GM23338 (cell line): ENCODE measurements around the gene ZMPSTE24.

Source experiments
- CTCF ChIP-seq, 2 experiments: fragments of 200-600 bp in 1 of 2; sonication (generic) in 1 of 2; conservative IDR thresholded peaks; 2 replicates each; pipeline versions ENCODE4 v1.5.1 to v1.6.1; 2016 to 2017; ENCODE audit warnings: antibody characterized with exemption in 2 of 2, low read depth in 2 of 2, mild to moderate bottlenecking in 2 of 2, moderate library complexity in 1 of 2
- EZH2 ChIP-seq: fragments of 200-600 bp; sonication (generic); IDR thresholded peaks from one replicate; pipeline ENCODE4 v1.8.0; 2017; ENCODE audit warnings: antibody characterized with exemption, mild to moderate bottlenecking, low read depth; ENCODE audit not compliant: unreplicated experiment
- POLR2AphosphoS5 ChIP-seq: IDR thresholded peaks from 2 replicates; pipeline ENCODE4 v1.6.1; 2016; ENCODE audit warnings: antibody characterized with exemption, low read depth
- STAT1 ChIP-seq: IDR thresholded peaks from one replicate; pipeline ENCODE4 v1.6.1; 2016; ENCODE audit warnings: antibody characterized with exemption; ENCODE audit not compliant: unreplicated experiment
- TF ChIP-seq, protein P1 (sequence below): IDR thresholded peaks from one replicate; pipeline ENCODE4 v1.6.1; 2018; ENCODE audit warnings: antibody characterized with exemption; ENCODE audit not compliant: unreplicated experiment

DNA sequence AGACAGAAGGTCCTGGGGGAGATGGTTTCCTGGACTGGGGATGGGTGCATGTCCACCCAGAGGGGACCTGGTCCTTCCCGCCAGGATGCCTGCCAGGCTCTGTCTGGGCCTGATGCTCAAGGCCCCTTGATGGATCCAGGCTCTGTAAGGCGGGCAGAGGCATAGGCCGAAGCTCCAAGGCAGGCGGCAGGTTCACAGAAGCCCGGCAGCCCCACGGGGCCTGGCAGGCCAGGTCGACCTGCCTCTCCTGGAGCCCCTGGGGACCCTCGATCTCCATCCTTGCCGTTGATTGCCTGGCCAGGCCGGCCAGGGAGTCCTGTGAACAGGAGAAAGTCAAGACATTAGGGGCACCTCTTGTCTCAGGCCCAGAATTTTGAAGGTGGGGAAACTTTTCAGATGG lies 43.0 kb downstream of the ZMPSTE24 start:
- TF ChIP-seq EZH2, result no peak
- no peak for TF ChIP-seq CTCF (conservative IDR thresholded peaks at IDR 0.05; ENCODE audit: low read depth in 2 of 2)
- no peak for TF ChIP-seq POLR2AphosphoS5
- TF ChIP-seq, protein P1, sequence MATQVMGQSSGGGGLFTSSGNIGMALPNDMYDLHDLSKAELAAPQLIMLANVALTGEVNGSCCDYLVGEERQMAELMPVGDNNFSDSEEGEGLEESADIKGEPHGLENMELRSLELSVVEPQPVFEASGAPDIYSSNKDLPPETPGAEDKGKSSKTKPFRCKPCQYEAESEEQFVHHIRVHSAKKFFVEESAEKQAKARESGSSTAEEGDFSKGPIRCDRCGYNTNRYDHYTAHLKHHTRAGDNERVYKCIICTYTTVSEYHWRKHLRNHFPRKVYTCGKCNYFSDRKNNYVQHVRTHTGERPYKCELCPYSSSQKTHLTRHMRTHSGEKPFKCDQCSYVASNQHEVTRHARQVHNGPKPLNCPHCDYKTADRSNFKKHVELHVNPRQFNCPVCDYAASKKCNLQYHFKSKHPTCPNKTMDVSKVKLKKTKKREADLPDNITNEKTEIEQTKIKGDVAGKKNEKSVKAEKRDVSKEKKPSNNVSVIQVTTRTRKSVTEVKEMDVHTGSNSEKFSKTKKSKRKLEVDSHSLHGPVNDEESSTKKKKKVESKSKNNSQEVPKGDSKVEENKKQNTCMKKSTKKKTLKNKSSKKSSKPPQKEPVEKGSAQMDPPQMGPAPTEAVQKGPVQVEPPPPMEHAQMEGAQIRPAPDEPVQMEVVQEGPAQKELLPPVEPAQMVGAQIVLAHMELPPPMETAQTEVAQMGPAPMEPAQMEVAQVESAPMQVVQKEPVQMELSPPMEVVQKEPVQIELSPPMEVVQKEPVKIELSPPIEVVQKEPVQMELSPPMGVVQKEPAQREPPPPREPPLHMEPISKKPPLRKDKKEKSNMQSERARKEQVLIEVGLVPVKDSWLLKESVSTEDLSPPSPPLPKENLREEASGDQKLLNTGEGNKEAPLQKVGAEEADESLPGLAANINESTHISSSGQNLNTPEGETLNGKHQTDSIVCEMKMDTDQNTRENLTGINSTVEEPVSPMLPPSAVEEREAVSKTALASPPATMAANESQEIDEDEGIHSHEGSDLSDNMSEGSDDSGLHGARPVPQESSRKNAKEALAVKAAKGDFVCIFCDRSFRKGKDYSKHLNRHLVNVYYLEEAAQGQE, result no peak
- no peak for TF ChIP-seq STAT1
